Ectodermal cell (in vitro differentiated cells): ENCODE measurements around the gene RASGEF1C. TPM values are rescaled to one million over a fixed set of nuclear protein-coding genes. Genes with fewer than 3 reads are reported as not detected.

ENCODE experiments used
- H3K27ac ChIP-seq: 2 replicates; pipeline ENCODE4 v1.7.0; 2013; ENCODE audit warnings: mild to moderate bottlenecking, low read depth, low read length; ENCODE audit not compliant: insufficient read depth, poor library complexity, severe bottlenecking
- H3K27me3 ChIP-seq: 2 replicates; pipeline ENCODE4 v1.7.0; 2013; ENCODE audit warnings: mild to moderate bottlenecking, low read length; ENCODE audit not compliant: insufficient read depth, control insufficient read depth, poor library complexity, severe bottlenecking
- H3K36me3 ChIP-seq: one replicate; pipeline ENCODE4 v1.7.0; 2013; ENCODE audit warnings: low read length; ENCODE audit not compliant: control insufficient read depth, insufficient read depth
- H3K4me1 ChIP-seq: one replicate; pipeline ENCODE4 v1.7.0; 2013; ENCODE audit warnings: low read length; ENCODE audit not compliant: control insufficient read depth, insufficient read depth
- H3K4me3 ChIP-seq: 2 replicates; pipeline ENCODE4 v1.7.0; 2013; ENCODE audit warnings: low read depth, low read length, control low read depth; ENCODE audit not compliant: insufficient read depth
- H3K9me3 ChIP-seq: 2 replicates; pipeline ENCODE4 v1.7.0; 2013; ENCODE audit warnings: mild to moderate bottlenecking, low read length, moderate library complexity; ENCODE audit not compliant: control insufficient read depth
- WGBS, 2 experiments: methylation state at CpG; one replicate each; pipeline ENCODE4 v1.1.7; 2013; ENCODE audit warnings: missing lambda C conversion rate in 2 of 2; 5-methylcytosine and 5-hydroxymethylcytosine counted together
- polyA plus RNA-seq, 4 experiments: library from polyadenylated mRNA; stranded (reverse); fragments of 50-300 nt; gene quantifications; one replicate each; pipeline ENCODE4 v1.2.3, GENCODE V29; 2013

The RASGEF1C gene
- polyA plus RNA-seq (2013, experiment 1 of 4): 2.3 TPM
- polyA plus RNA-seq (2013, experiment 2 of 4): 2.3 TPM
- 1.3 TPM for polyA plus RNA-seq (2013, experiment 3 of 4)
- 2.3 TPM for polyA plus RNA-seq (2013, experiment 4 of 4)

DNA sequence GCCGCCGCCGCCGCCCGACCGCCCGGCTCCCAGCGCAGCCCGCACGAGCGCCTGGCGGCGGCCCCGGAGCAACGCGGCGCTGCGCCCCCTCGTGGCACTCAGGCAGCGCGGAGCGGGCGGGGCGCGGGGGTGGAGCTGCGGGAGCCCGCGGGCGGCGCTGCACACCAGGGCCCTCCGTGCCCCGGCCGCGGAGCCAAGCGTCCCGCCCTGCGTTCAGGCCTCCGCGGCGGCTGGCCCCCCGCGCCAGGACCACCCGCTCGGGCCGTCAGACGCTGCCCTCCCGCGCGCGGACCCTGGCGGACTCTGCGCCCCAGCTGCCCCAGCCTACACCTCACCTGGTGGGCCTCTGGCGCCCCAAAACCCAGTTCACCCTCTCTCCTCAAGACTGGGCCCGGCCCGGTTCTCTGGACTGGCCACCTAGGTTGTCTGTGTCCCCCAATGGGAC lies at the start of gene RASGEF1C:
TSS of gene RASGEF1C (minus strand) at position 75 of the 445 bp plus-strand sequence. CDS start 71,159 bp downstream, outside the sequence.
- H3K4me3 ChIP-seq: peak within 1 kb of the TSS; percentile 49
- H3K4me1 ChIP-seq: no peaks in the 10 kb centered on the region
- no peaks in the 10 kb centered on the region for H3K9me3 ChIP-seq
- H3K27me3 ChIP-seq: peaks cover 21% of the 10 kb centered on the region
- 5 to 6% methylated on average over 55 of the region's 55 CpGs for WGBS, 2 experiments
- H3K36me3 ChIP-seq: no peaks in the 10 kb centered on the region
- H3K27ac ChIP-seq: no peak within 1 kb of the TSS

DNA sequence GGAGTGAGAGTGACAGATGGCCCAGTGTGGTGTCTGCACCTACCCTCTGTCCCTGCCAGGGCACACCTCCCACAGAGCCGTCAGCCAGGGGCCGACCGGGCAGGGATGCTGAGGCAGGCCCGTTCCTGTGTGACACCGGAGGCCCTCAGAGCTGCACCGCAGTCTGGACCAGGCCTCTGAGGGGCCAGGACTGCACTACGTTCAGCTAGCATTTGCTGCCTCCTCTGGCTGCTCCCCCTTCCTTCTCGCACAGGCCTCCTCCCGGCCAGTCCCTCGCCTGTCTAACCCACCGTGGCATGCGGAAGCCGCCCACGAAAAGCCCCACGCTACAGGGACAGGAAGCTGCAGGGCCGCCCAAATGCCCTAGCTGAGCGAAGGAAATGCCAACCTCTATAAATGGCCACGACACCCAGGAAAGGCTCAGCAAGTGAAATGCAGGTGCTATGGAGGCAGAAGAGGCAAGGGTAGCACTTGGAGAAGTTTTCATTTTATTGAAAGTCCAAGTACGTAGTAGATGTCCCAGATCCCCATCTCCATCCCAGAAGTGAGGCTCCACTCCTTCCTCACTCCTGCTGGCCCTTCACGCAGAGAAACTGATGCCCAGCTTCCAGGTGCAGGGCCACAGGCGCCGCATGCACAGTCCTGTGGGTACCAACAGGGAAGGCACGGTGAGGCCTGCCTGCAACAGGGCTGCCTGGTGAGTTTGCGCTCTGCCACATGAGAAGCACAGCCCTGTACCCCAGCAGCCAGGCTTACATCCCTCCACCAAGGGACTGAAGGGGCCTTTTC lies 44.2 kb upstream of the RASGEF1C start:
- Histone ChIP-seq H3K27ac (no peak overlapping the region), H3K4me1 (no peaks in the 10 kb centered on the region), H3K9me3 (peaks cover 2% of the 10 kb centered on the region), H3K36me3 (peaks cover 25% of the 10 kb centered on the region), H3K27me3 (no peaks in the 10 kb centered on the region), H3K4me3 (no peak overlapping the region)
- 91 to 93% methylated on average over 24 of the region's 24 CpGs for WGBS, 2 experiments

GRCh38 chr5:180251887-180252286 lies 42.9 kb upstream of the RASGEF1C start:
- Histone ChIP-seq H3K4me1 (no peaks in the 10 kb centered on the region), H3K4me3 (no peak overlapping the region), H3K27ac (no peak overlapping the region), H3K9me3 (no peaks in the 10 kb centered on the region), H3K27me3 (no peaks in the 10 kb centered on the region), H3K36me3 (peaks cover 25% of the 10 kb centered on the region)
- WGBS, 2 experiments: 96 to 97% methylated on average over 7 of the region's 7 CpGs

- Histone ChIP-seq H3K4me3 (no peak overlapping the region), H3K27ac (no peak overlapping the region), H3K36me3 (peaks cover 20% of the 10 kb centered on the region), H3K27me3 (no peaks in the 10 kb centered on the region), H3K9me3 (no peaks in the 10 kb centered on the region), H3K4me1 (no peaks in the 10 kb centered on the region)
- 94 to 96% methylated on average over 9 of the region's 9 CpGs for WGBS, 2 experiments
Measured at GRCh38 chr5:180251141-180251540, 42.1 kb upstream of the RASGEF1C start.

GRCh38 chr5:180250329-180250728 lies 41.3 kb upstream of the RASGEF1C start:
- Histone ChIP-seq H3K4me3 (no peak overlapping the region), H3K9me3 (no peaks in the 10 kb centered on the region), H3K27ac (no peak overlapping the region), H3K36me3 (peaks cover 20% of the 10 kb centered on the region), H3K4me1 (no peaks in the 10 kb centered on the region), H3K27me3 (no peaks in the 10 kb centered on the region)
- 92 to 95% methylated on average over 4 of the region's 4 CpGs for WGBS, 2 experiments

- Histone ChIP-seq H3K4me1 (no peaks in the 10 kb centered on the region), H3K27ac (no peak overlapping the region), H3K27me3 (no peaks in the 10 kb centered on the region), H3K9me3 (no peaks in the 10 kb centered on the region), H3K36me3 (peaks cover 8% of the 10 kb centered on the region), H3K4me3 (no peak overlapping the region)
- 95 to 97% methylated on average over 5 of the region's 5 CpGs for WGBS, 2 experiments
Measured at GRCh38 chr5:180241600-180241999, 32.6 kb upstream of the RASGEF1C start.

DNA sequence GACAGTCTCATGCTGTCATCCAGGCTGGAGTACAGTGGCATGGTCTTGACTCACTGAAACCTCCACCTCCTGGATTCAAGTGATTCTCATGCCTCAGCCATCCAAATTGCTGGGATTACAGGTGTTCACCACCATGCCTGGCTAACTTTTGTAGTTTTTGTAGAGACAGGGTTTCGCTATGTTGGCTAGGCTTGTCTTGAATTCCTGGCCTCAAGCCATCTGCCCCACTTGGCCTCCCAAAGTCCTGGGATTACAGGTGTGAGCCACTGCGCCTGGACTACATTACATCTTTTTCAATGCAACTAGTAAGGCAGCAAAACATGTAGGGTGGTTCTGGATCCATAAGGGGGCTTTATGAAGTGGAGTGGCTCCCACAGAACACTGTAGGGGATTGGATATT lies 29.6 kb upstream of the RASGEF1C start:
- peaks cover 8% of the 10 kb centered on the region for H3K36me3 ChIP-seq
- WGBS, 2 experiments: 95 to 98% methylated on average over 2 of the region's 2 CpGs
- no peak overlapping the region for H3K4me3 ChIP-seq
- no peak overlapping the region for H3K27ac ChIP-seq
- H3K27me3 ChIP-seq: no peaks in the 10 kb centered on the region
- H3K4me1 ChIP-seq: no peaks in the 10 kb centered on the region
- H3K9me3 ChIP-seq: no peaks in the 10 kb centered on the region

- WGBS, 2 experiments: 82 to 100% methylated on average over 1 of the region's 1 CpG
- Histone ChIP-seq H3K9me3 (no peaks in the 10 kb centered on the region), H3K36me3 (peaks cover 8% of the 10 kb centered on the region), H3K4me3 (no peak overlapping the region), H3K27me3 (no peaks in the 10 kb centered on the region), H3K4me1 (no peaks in the 10 kb centered on the region), H3K27ac (no peak overlapping the region)
Measured at GRCh38 chr5:180235846-180236245, 26.8 kb upstream of the RASGEF1C start.

DNA sequence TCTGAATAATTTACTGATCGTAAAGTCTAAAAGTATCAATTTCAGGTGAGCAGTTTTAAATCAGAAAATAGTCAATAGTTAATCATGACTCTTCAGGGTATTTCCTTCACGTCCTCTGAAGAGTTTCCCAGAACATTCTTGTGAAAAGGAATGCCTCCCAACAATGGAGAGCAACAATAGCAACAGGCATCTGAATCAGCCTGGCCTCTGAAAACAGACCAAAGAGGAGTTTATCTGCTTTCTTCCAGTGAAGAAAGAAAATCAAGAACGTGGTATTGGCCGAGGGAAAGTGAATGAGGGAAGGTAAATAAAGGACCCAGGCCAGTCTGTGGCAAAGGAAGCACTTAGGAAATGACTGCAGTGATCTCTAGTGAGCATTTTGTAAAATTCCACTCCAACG lies 26.1 kb upstream of the RASGEF1C start:
- H3K27ac ChIP-seq: no peak overlapping the region
- peaks cover 3% of the 10 kb centered on the region for H3K36me3 ChIP-seq
- no peaks in the 10 kb centered on the region for H3K27me3 ChIP-seq
- H3K4me3 ChIP-seq: no peak overlapping the region
- H3K4me1 ChIP-seq: no peaks in the 10 kb centered on the region
- H3K9me3 ChIP-seq: no peaks in the 10 kb centered on the region
- WGBS, 2 experiments: 46 to 54% methylated on average over 5 of the region's 5 CpGs

- H3K4me3 ChIP-seq: no peak overlapping the region
- no peaks in the 10 kb centered on the region for H3K4me1 ChIP-seq
- H3K9me3 ChIP-seq: no peaks in the 10 kb centered on the region
- H3K36me3 ChIP-seq: peaks cover 2% of the 10 kb centered on the region
- WGBS, 2 experiments: 90 to 92% methylated on average over 15 of the region's 15 CpGs
- H3K27me3 ChIP-seq: no peaks in the 10 kb centered on the region
- H3K27ac ChIP-seq: no peak overlapping the region
Measured at GRCh38 chr5:180234271-180234670, 25.3 kb upstream of the RASGEF1C start.
